Motor neuron (in vitro differentiated cells): ENCODE measurements around the gene SDC4. TPM values are rescaled to one million over a fixed set of nuclear protein-coding genes. Genes with fewer than 3 reads are reported as not detected.

ENCODE experiments used
- ATAC-seq, 8 experiments: fragments of 200-7000 bp; cut with Tn5 transposase; replicated peaks in 6 of 8; 2 replicates each; pipeline ENCODE4 v1.8.0; 2021; ENCODE audit warnings: mild to moderate bottlenecking in 8 of 8, moderate library complexity in 8 of 8
- H3K27ac ChIP-seq, 2 donors: fragments of 250-450 bp; sonication (Bioruptor Pico); 2 replicates each; pipeline ENCODE4 v1.9.0; 2021; ENCODE audit warnings: antibody characterized with exemption in 2 of 2, mild to moderate bottlenecking in 2 of 2, moderate library complexity in 1 of 2
- H3K4me1 ChIP-seq, 2 donors: fragments of 250-450 bp; sonication (Bioruptor Pico); replicated peaks in 1 of 2; 2 replicates each; pipeline ENCODE4 v1.6.1; 2021; ENCODE audit warnings: antibody characterized with exemption in 2 of 2, mild to moderate bottlenecking in 2 of 2, moderate library complexity in 1 of 2
- H3K4me3 ChIP-seq, 5 donors: fragments of 250-450 bp; sonication (Bioruptor Pico); 2 replicates each; pipeline ENCODE4 v1.9.0; 2021; ENCODE audit warnings: antibody characterized with exemption in 5 of 5, mild to moderate bottlenecking in 5 of 5, moderate library complexity in 4 of 5
- WGBS, 10 experiments: fragments of 450-650 bp; shearing (Covaris generic); methylation state at CpG; one replicate each; pipeline ENCODE4 v1.0.0; 2022; 5-methylcytosine and 5-hydroxymethylcytosine counted together
- in situ Hi-C, 9 experiments: fragments of 400-800 bp; cut with MboI; loops; one replicate each; pipeline ENCODE4 v1.15.0; 2021; ENCODE audit warnings: low sequenced_read_pairs in 9 of 9, low pct_unique_long_range_greater_than_20kb in 2 of 9; ENCODE audit not compliant: unreplicated experiment in 9 of 9
- total RNA-seq, 8 experiments: library from RNA; unstranded; fragments of 300-600 nt; gene quantifications; 2 replicates each; pipeline versions ENCODE4 v1.2.3 to v1.2.4, GENCODE V29; 2022

SDC4 gene
- total RNA-seq, 8 experiments from 2014 or later, result 1.6 to 94.9 (median 13.3) TPM

GRCh38 chr20:45318386-45318939 lies 29.8 kb downstream of the SDC4 start:
- in situ Hi-C loops, result loop anchor here in 3 of 9 experiments (25.0 kb wide), 2 partner anchors 119 to 444 kb away; no protein-coding TSS in a partner anchor
- Histone ChIP-seq H3K27ac (no peak overlapping the region), H3K4me3 (no peak overlapping the region), H3K4me1 (no peaks in the 10 kb centered on the region)
- WGBS, 10 experiments, result 37 to 98% (median 81%) methylated on average over 1 to 6 of the region's 7 CpGs; no CpG with 5 or more reads in 2 of the 10 experiments
- ATAC-seq, result no peak

GRCh38 chr20:45317826-45318225 lies 30.4 kb downstream of the SDC4 start:
- H3K4me1 ChIP-seq, result no peaks in the 10 kb centered on the region
- no peak overlapping the region for H3K27ac ChIP-seq
- ATAC-seq, result no peak
- WGBS, 10 experiments, result 20 to 100% (median 45%) methylated on average over 1 to 2 of the region's 3 CpGs; no CpG with 5 or more reads in 6 of the 10 experiments
- in situ Hi-C loops, result loop anchor here in 3 of 9 experiments (25.0 kb wide), 2 partner anchors 119 to 444 kb away; no protein-coding TSS in a partner anchor
- no peak overlapping the region for H3K4me3 ChIP-seq

- no peak overlapping the region for H3K4me3 ChIP-seq
- 10 to 100% (median 87%) methylated on average over 2 to 9 of the region's 71 CpGs; no CpG with 5 or more reads in 2 of the 10 experiments for WGBS, 10 experiments
- no peak overlapping the region for H3K27ac ChIP-seq
- ATAC-seq, result no peak
- H3K4me1 ChIP-seq, result no peaks in the 10 kb centered on the region
- in situ Hi-C loops, result loop anchor here in 3 of 9 experiments (25.0 kb wide), 2 partner anchors 121 to 446 kb away; no protein-coding TSS in a partner anchor
Observed at GRCh38 chr20:45316150-45317080, 31.8 kb downstream of the SDC4 start.

GRCh38 chr20:45315672-45316071 lies 32.6 kb downstream of the SDC4 start:
- ATAC-seq, result no peak
- in situ Hi-C loops, result loop anchor here in 3 of 9 experiments (25.0 kb wide), 2 partner anchors 122 to 447 kb away; no protein-coding TSS in a partner anchor
- Histone ChIP-seq H3K4me1 (no peaks in the 10 kb centered on the region), H3K27ac (no peak overlapping the region), H3K4me3 (no peak overlapping the region)
- 60 to 100% (median 88%) methylated on average over 1 to 4 of the region's 4 CpGs for WGBS, 10 experiments

GRCh38 chr20:45313943-45314342 lies 34.3 kb downstream of the SDC4 start:
- 70 to 87% (median 80%) methylated on average over 2 to 7 of the region's 11 CpGs; no CpG with 5 or more reads in 7 of the 10 experiments for WGBS, 10 experiments
- in situ Hi-C loops, result loop anchor here in 3 of 9 experiments (25.0 kb wide), 2 partner anchors 123 to 448 kb away; no protein-coding TSS in a partner anchor
- ATAC-seq, result no peak

GRCh38 chr20:45313065-45313695 lies 35.0 kb downstream of the SDC4 start:
- ATAC-seq, result no peak
- in situ Hi-C loops, result loop anchor here in 3 of 9 experiments (25.0 kb wide), 2 partner anchors 124 to 449 kb away; no protein-coding TSS in a partner anchor
- no peak overlapping the region for H3K4me3 ChIP-seq
- no peak overlapping the region for H3K27ac ChIP-seq
- WGBS, 10 experiments, result 40 to 100% (median 84%) methylated on average over 1 to 6 of the region's 8 CpGs; no CpG with 5 or more reads in 3 of the 10 experiments
- H3K4me1 ChIP-seq, result no peaks in the 10 kb centered on the region

More at GRCh38 chr20:45313943-45314342, 34.3 kb downstream of the SDC4 start:
- H3K4me1 ChIP-seq, result no peaks in the 10 kb centered on the region
- no peak overlapping the region for H3K4me3 ChIP-seq
- no peak overlapping the region for H3K27ac ChIP-seq

- no CpG with 5 or more reads among the region's 21 CpGs for WGBS, 10 experiments
- H3K4me3 ChIP-seq, result no peak overlapping the region
- ATAC-seq, result no peak
Observed at GRCh38 chr20:45312241-45312640, 36.0 kb downstream of the SDC4 start.

GRCh38 chr20:45311589-45312211 lies 36.5 kb downstream of the SDC4 start:
- peak; percentile 43 to 93 (median 74) for ATAC-seq
- in situ Hi-C loops, result loop anchor here in 3 of 9 experiments (25.0 kb wide), 2 partner anchors 126 to 451 kb away; no protein-coding TSS in a partner anchor
- 4 to 63% (median 29%) methylated on average over 3 to 12 of the region's 45 CpGs; no CpG with 5 or more reads in 4 of the 10 experiments for WGBS, 10 experiments
- Histone ChIP-seq H3K4me3 (no peak overlapping the region), H3K4me1 (no peaks in the 10 kb centered on the region), H3K27ac (no peak overlapping the region)

More at GRCh38 chr20:45312241-45312640, 36.0 kb downstream of the SDC4 start:
- no peak overlapping the region for H3K27ac ChIP-seq
- H3K4me1 ChIP-seq, result no peaks in the 10 kb centered on the region
- in situ Hi-C loops, result loop anchor here in 3 of 9 experiments (25.0 kb wide), 2 partner anchors 125 to 450 kb away; no protein-coding TSS in a partner anchor

- ATAC-seq, result no peak
- H3K27ac ChIP-seq, result no peak overlapping the region
- WGBS, 10 experiments, result 100% methylated on average over 1 of the region's 3 CpGs; no CpG with 5 or more reads in 9 of the 10 experiments
- in situ Hi-C loops, result loop anchor here in 4 of 9 experiments (10.0 to 25.0 kb wide), 3 partner anchors 128 to 453 kb away; partner anchors contain the start of gene KCNS1 (in 1 of the 4)
- H3K4me3 ChIP-seq, result no peak overlapping the region
- no peaks in the 10 kb centered on the region for H3K4me1 ChIP-seq
Observed at GRCh38 chr20:45309075-45309474, 39.1 kb downstream of the SDC4 start.

GRCh38 chr20:45308117-45308778 lies 40.0 kb downstream of the SDC4 start, which contains the start of gene MATN4:
MATN4 (minus strand) TSS chr20:45308299; CDS start chr20:45305582, 2,717 bp downstream.
- WGBS, 10 experiments, result 0 to 80% (median 10%) methylated on average over 1 to 5 of the region's 20 CpGs; no CpG with 5 or more reads in 6 of the 10 experiments

GRCh38 chr20:45307076-45307640 lies 41.1 kb downstream of the SDC4 start:
- in situ Hi-C loops, result loop anchor here in 4 of 9 experiments (10.0 to 25.0 kb wide), 3 partner anchors 130 to 455 kb away; partner anchors contain the start of gene KCNS1 (in 1 of the 4)
- ATAC-seq, result no peak
- 78% methylated on average over 4 of the region's 16 CpGs; no CpG with 5 or more reads in 9 of the 10 experiments for WGBS, 10 experiments
- Histone ChIP-seq H3K4me3 (no peak overlapping the region), H3K27ac (no peak overlapping the region), H3K4me1 (no peaks in the 10 kb centered on the region)

More at GRCh38 chr20:45308117-45308778, 40.0 kb downstream of the SDC4 start, which contains the start of gene MATN4:
- Histone ChIP-seq H3K4me1 (no peaks in the 10 kb centered on the region), H3K4me3 (no peak within 1 kb of the TSS), H3K27ac (no peak within 1 kb of the TSS)
- in situ Hi-C loops, result loop anchor here in 4 of 9 experiments (10.0 to 25.0 kb wide), 3 partner anchors 129 to 454 kb away; partner anchors contain the start of gene KCNS1 (in 1 of the 4)
- ATAC-seq, result peak in 5 of 8 experiments; percentile 19 to 91 (median 42)
